ENCODE data around the gene HEXIM1. TPM values are rescaled to one million over a fixed set of nuclear protein-coding genes. Genes with fewer than 3 reads are reported as not detected.

Gene HEXIM1
- total and polyA plus RNA-seq, 2 experiments from 2014 or later = 9.2 to 10.9 TPM

DNA sequence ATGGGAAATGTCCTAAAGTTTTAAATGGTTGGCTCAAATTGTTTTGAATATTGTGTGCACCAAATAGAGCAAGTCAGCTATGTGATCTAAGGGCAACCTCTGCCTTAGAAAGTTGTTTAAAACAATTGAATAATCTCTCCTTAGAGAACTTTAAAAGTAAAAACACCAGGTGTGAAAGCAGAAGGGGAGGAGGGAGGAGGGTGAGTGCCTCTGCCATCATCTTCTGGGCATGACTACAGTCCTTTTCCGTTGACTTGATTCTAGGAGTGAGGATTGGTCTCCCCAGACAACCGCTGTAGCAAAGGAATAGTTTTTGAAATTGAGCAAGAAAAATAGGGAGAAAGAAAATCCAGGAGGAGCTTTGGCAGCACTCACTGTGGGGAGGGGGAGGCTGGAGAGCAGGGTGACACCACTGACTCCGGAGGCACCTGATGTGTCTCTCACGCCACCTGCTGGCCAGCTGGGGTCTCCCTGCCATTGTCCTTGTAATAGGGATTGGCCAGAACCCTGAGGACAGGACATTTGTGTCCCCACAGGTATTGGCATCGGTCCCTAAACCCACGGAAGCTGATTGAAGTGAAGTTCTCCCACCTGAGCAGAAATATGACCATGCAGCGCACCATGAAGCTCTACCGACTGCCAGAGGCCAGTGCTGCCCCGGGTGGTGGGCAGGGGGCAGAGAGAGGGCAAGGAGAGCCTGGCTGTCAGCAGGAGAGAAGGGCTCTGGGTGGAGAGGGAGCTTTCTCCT, 49.2 kb upstream of the HEXIM1 start:
- Mint-ChIP-seq H3K4me1 (peaks cover 6% of the 10 kb centered on the region), H3K27me3 (ENCODE audit: insufficient read depth, low read depth, poor library complexity) (peaks cover 13% of the 10 kb centered on the region), H3K27ac (peak overlapping the region; percentile 73; the same call in 1 of the 2 replicates), H3K36me3 (ENCODE audit: low read depth) (peaks cover 81% of the 10 kb centered on the region), H3K9me3 (no peaks in the 10 kb centered on the region; the same call in 2 of the 3 replicates), H3K4me3 (no peak overlapping the region; the same call in 2 of the 3 replicates)
- DNase-seq (ENCODE audit: low spot score) (peak; percentile 95), ATAC-seq (peak; percentile 98)
- H3K27ac ChIP-seq (ENCODE audit: low read depth) = peak overlapping the region; percentile 32; the same call in 1 of the 2 replicates
- H3K36me3 ChIP-seq (ENCODE audit: insufficient read depth) = peaks cover 60% of the 10 kb centered on the region
- peaks cover 28% of the 10 kb centered on the region for H4K20me1 ChIP-seq (replicated peaks; ENCODE audit: insufficient read depth)
- no peaks in the 10 kb centered on the region for H3K27me3 ChIP-seq (ENCODE audit: insufficient read depth)
- H3F3A ChIP-seq (replicated peaks; ENCODE audit: low read depth) = peaks cover 24% of the 10 kb centered on the region
- no peak overlapping the region for H3K4me2 ChIP-seq
- no peak overlapping the region for H3K4me3 ChIP-seq
- H2AFZ ChIP-seq = no peak overlapping the region
- H3K4me1 ChIP-seq (ENCODE audit: insufficient read depth) = no peaks in the 10 kb centered on the region
- H3K9me2 ChIP-seq (ENCODE audit: insufficient read depth) = no peaks in the 10 kb centered on the region
- TF ChIP-seq, protein P1, sequence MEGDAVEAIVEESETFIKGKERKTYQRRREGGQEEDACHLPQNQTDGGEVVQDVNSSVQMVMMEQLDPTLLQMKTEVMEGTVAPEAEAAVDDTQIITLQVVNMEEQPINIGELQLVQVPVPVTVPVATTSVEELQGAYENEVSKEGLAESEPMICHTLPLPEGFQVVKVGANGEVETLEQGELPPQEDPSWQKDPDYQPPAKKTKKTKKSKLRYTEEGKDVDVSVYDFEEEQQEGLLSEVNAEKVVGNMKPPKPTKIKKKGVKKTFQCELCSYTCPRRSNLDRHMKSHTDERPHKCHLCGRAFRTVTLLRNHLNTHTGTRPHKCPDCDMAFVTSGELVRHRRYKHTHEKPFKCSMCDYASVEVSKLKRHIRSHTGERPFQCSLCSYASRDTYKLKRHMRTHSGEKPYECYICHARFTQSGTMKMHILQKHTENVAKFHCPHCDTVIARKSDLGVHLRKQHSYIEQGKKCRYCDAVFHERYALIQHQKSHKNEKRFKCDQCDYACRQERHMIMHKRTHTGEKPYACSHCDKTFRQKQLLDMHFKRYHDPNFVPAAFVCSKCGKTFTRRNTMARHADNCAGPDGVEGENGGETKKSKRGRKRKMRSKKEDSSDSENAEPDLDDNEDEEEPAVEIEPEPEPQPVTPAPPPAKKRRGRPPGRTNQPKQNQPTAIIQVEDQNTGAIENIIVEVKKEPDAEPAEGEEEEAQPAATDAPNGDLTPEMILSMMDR (conservative IDR thresholded peaks at IDR 0.05; ENCODE audit: low read depth in 2 of 2) = peak; percentile 88 to 90
- TF ChIP-seq, protein P2, sequence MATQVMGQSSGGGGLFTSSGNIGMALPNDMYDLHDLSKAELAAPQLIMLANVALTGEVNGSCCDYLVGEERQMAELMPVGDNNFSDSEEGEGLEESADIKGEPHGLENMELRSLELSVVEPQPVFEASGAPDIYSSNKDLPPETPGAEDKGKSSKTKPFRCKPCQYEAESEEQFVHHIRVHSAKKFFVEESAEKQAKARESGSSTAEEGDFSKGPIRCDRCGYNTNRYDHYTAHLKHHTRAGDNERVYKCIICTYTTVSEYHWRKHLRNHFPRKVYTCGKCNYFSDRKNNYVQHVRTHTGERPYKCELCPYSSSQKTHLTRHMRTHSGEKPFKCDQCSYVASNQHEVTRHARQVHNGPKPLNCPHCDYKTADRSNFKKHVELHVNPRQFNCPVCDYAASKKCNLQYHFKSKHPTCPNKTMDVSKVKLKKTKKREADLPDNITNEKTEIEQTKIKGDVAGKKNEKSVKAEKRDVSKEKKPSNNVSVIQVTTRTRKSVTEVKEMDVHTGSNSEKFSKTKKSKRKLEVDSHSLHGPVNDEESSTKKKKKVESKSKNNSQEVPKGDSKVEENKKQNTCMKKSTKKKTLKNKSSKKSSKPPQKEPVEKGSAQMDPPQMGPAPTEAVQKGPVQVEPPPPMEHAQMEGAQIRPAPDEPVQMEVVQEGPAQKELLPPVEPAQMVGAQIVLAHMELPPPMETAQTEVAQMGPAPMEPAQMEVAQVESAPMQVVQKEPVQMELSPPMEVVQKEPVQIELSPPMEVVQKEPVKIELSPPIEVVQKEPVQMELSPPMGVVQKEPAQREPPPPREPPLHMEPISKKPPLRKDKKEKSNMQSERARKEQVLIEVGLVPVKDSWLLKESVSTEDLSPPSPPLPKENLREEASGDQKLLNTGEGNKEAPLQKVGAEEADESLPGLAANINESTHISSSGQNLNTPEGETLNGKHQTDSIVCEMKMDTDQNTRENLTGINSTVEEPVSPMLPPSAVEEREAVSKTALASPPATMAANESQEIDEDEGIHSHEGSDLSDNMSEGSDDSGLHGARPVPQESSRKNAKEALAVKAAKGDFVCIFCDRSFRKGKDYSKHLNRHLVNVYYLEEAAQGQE (IDR thresholded peaks at IDR 0.05; ENCODE audit: unreplicated experiment) = no peak
- TF ChIP-seq ZNF331 (CRISPR knock-in tag; IDR thresholded peaks at IDR 0.05; ENCODE audit: low read depth) = no peak
- TF ChIP-seq JUNB (IDR thresholded peaks at IDR 0.05; ENCODE audit: unreplicated experiment) = peak; percentile 76
- TF ChIP-seq POLR2AphosphoS5 (IDR thresholded peaks at IDR 0.05; ENCODE audit: low read depth) = no peak
- TF ChIP-seq, protein P3, sequence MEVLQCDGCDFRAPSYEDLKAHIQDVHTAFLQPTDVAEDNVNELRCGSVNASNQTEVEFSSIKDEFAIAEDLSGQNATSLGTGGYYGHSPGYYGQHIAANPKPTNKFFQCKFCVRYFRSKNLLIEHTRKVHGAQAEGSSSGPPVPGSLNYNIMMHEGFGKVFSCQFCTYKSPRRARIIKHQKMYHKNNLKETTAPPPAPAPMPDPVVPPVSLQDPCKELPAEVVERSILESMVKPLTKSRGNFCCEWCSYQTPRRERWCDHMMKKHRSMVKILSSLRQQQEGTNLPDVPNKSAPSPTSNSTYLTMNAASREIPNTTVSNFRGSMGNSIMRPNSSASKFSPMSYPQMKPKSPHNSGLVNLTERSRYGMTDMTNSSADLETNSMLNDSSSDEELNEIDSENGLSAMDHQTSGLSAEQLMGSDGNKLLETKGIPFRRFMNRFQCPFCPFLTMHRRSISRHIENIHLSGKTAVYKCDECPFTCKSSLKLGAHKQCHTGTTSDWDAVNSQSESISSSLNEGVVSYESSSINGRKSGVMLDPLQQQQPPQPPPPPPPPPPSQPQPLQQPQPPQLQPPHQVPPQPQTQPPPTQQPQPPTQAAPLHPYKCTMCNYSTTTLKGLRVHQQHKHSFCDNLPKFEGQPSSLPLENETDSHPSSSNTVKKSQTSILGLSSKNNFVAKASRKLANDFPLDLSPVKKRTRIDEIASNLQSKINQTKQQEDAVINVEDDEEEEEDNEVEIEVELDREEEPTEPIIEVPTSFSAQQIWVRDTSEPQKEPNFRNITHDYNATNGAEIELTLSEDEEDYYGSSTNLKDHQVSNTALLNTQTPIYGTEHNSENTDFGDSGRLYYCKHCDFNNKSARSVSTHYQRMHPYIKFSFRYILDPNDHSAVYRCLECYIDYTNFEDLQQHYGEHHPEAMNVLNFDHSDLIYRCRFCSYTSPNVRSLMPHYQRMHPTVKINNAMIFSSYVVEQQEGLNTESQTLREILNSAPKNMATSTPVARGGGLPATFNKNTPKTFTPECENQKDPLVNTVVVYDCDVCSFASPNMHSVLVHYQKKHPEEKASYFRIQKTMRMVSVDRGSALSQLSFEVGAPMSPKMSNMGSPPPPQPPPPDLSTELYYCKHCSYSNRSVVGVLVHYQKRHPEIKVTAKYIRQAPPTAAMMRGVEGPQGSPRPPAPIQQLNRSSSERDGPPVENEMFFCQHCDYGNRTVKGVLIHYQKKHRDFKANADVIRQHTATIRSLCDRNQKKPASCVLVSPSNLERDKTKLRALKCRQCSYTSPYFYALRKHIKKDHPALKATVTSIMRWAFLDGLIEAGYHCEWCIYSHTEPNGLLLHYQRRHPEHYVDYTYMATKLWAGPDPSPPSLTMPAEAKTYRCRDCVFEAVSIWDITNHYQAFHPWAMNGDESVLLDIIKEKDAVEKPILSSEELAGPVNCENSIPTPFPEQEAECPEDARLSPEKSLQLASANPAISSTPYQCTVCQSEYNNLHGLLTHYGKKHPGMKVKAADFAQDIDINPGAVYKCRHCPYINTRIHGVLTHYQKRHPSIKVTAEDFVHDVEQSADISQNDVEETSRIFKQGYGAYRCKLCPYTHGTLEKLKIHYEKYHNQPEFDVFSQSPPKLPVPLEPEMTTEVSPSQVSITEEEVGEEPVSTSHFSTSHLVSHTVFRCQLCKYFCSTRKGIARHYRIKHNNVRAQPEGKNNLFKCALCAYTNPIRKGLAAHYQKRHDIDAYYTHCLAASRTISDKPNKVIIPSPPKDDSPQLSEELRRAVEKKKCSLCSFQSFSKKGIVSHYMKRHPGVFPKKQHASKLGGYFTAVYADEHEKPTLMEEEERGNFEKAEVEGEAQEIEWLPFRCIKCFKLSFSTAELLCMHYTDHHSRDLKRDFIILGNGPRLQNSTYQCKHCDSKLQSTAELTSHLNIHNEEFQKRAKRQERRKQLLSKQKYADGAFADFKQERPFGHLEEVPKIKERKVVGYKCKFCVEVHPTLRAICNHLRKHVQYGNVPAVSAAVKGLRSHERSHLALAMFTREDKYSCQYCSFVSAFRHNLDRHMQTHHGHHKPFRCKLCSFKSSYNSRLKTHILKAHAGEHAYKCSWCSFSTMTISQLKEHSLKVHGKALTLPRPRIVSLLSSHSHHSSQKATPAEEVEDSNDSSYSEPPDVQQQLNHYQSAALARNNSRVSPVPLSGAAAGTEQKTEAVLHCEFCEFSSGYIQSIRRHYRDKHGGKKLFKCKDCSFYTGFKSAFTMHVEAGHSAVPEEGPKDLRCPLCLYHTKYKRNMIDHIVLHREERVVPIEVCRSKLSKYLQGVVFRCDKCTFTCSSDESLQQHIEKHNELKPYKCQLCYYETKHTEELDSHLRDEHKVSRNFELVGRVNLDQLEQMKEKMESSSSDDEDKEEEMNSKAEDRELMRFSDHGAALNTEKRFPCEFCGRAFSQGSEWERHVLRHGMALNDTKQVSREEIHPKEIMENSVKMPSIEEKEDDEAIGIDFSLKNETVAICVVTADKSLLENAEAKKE (CRISPR knock-in tag; IDR thresholded peaks at IDR 0.05) = no peak
- no peak for TF ChIP-seq STAT1 (IDR thresholded peaks at IDR 0.05; ENCODE audit: unreplicated experiment)
- H3K79me2 ChIP-seq (replicated peaks; ENCODE audit: insufficient read depth) = no peaks in the 10 kb centered on the region
